K562 (cell line): ENCODE data around the gene POLR3C. TPM values are rescaled to one million over a fixed set of nuclear protein-coding genes. Genes with fewer than 3 reads are reported as not detected.

Experiments
- CEBPB ChIP-seq: fragments of 450-650 bp; IDR thresholded peaks from 2 replicates; pipeline ENCODE4 v1.6.1; 2016; ENCODE audit warnings: missing genetic modification characterization, missing compliant biosample characterization
- PRMT5 ChIP-seq: sonication (generic); formaldehyde crosslinking; IDR thresholded peaks from 2 replicates; pipeline ENCODE4 v1.5.0; 2020; ENCODE audit warnings: missing genetic modification reagents
- TRIM28 ChIP-seq: fragments of 450-650 bp; IDR thresholded peaks from 2 replicates; pipeline ENCODE4 v1.6.1; 2017
- ZNF707 ChIP-seq: fragments of 250-450 bp; sonication (Bioruptor Pico); conservative IDR thresholded peaks from 2 replicates; pipeline ENCODE4 v1.8.0; 2022; ENCODE audit warnings: inconsistent platforms, mild to moderate bottlenecking, moderate library complexity
- polyA plus RNA-seq, 8 experiments: library from polyadenylated mRNA; depleted of rRNA in 4 of 8; stranded (reverse) in 5 of 8; unstranded in 3 of 8; fragments of >200 nt; fragmentation: Nextera tagmentation in 2 of 8; fragmentation: Illumina TruSeq in 1 of 8; extraction: Ambion mirVana in 2 of 8; extraction: Trizol in 1 of 8; gene quantifications; 2 replicates each; pipeline versions ENCODE4 v1.2.1 to v1.2.3, GENCODE V29; 2011 to 2014; ENCODE audit warnings: inconsistent platforms in 1 of 8, missing spikeins in 1 of 8
- total RNA-seq, 7 experiments: library from RNA; depleted of rRNA in 6 of 7; stranded (reverse); fragments of >200 nt in 6 of 7; fragmentation: Illumina TruSeq in 2 of 7; extraction: Trizol in 2 of 7; gene quantifications; 2 replicates each; pipeline versions ENCODE4 v1.2.1 to v1.2.3, GENCODE V29; 2011 to 2021; ENCODE audit warnings: low replicate concordance in 1 of 7
- TF ChIP-seq, protein P1 (sequence below): fragments of 450-650 bp; IDR thresholded peaks from 2 replicates; pipeline ENCODE4 v1.6.1; 2017; ENCODE audit warnings: antibody characterized with exemption, mild to moderate bottlenecking
- TF ChIP-seq, protein P2 (sequence below): sonication (generic); formaldehyde crosslinking; IDR thresholded peaks from 2 replicates; pipeline ENCODE4 v1.8.0; 2022; ENCODE audit warnings: missing genetic modification reagents, mild to moderate bottlenecking, moderate library complexity, borderline replicate concordance
- TF ChIP-seq, protein P3 (sequence below): fragments of 250-450 bp; sonication (Bioruptor Pico); IDR thresholded peaks from 2 replicates; pipeline ENCODE4 v1.5.0; 2022; ENCODE audit warnings: mild to moderate bottlenecking
- TF ChIP-seq, protein P4 (sequence below): sonication (generic); formaldehyde crosslinking; IDR thresholded peaks from 2 replicates; pipeline ENCODE4 v1.8.1; 2023; ENCODE audit warnings: mild to moderate bottlenecking, missing genetic modification reagents

The POLR3C gene
- total and polyA plus RNA-seq, 9 of the 15 experiments (the other 6 are each of a cell fraction or from before 2014, with no cell fraction given): 19.7 to 64.1 (median 45.2) TPM

DNA sequence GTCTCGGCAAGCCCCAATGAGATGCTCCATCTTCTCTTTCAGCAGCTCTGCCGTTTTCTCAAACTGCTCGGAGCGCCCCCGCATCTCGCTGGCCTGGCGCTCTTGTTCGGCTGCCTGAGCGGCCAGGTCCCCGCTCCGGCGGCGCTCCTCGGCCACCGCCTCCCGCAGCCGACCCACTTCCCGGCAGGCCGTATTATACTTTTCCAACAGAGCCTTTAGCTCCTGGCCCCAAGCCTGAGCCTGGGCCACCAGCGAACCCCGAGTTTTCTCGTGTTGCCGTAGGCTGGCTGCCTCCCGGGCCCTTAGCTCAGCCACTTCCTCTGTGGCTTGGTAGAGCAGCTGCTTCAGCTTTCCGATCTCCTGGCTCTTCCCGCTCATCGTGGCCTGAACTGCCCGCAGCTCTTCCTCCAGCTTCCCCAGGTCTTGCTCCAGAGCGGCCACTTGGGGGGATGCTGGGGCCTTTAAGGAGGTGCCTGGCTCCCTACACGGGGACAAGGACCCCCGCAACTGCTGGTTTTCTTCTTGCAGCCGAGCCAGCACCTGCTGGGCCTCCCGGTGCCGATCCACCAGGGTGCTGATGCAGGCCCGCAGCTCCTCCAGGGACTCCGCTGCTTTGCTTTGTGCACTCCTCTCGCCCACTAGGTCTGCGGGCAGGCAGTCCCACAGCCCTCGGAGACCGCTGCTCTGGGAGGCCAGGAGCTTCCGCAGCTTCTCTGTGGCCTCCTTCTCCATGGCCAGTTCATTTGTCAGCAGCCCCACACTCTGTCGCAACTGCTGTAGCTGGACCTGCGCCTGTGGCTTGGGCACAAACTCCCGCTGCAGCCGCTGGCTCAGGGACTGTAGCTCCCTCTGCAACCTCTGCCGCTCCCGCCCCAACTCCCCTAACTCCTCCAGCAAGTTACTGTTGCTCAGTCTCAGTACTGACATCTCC is 48.3 kb downstream of the POLR3C start (continued):
- TF ChIP-seq, protein P1, sequence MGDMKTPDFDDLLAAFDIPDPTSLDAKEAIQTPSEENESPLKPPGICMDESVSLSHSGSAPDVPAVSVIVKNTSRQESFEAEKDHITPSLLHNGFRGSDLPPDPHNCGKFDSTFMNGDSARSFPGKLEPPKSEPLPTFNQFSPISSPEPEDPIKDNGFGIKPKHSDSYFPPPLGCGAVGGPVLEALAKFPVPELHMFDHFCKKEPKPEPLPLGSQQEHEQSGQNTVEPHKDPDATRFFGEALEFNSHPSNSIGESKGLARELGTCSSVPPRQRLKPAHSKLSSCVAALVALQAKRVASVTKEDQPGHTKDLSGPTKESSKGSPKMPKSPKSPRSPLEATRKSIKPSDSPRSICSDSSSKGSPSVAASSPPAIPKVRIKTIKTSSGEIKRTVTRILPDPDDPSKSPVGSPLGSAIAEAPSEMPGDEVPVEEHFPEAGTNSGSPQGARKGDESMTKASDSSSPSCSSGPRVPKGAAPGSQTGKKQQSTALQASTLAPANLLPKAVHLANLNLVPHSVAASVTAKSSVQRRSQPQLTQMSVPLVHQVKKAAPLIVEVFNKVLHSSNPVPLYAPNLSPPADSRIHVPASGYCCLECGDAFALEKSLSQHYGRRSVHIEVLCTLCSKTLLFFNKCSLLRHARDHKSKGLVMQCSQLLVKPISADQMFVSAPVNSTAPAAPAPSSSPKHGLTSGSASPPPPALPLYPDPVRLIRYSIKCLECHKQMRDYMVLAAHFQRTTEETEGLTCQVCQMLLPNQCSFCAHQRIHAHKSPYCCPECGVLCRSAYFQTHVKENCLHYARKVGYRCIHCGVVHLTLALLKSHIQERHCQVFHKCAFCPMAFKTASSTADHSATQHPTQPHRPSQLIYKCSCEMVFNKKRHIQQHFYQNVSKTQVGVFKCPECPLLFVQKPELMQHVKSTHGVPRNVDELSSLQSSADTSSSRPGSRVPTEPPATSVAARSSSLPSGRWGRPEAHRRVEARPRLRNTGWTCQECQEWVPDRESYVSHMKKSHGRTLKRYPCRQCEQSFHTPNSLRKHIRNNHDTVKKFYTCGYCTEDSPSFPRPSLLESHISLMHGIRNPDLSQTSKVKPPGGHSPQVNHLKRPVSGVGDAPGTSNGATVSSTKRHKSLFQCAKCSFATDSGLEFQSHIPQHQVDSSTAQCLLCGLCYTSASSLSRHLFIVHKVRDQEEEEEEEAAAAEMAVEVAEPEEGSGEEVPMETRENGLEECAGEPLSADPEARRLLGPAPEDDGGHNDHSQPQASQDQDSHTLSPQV: no peak
- TF ChIP-seq, protein P2, sequence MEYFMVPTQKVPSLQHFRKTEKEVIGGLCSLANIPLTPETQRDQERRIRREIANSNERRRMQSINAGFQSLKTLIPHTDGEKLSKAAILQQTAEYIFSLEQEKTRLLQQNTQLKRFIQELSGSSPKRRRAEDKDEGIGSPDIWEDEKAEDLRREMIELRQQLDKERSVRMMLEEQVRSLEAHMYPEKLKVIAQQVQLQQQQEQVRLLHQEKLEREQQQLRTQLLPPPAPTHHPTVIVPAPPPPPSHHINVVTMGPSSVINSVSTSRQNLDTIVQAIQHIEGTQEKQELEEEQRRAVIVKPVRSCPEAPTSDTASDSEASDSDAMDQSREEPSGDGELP: no peak
- TF ChIP-seq, protein P3, sequence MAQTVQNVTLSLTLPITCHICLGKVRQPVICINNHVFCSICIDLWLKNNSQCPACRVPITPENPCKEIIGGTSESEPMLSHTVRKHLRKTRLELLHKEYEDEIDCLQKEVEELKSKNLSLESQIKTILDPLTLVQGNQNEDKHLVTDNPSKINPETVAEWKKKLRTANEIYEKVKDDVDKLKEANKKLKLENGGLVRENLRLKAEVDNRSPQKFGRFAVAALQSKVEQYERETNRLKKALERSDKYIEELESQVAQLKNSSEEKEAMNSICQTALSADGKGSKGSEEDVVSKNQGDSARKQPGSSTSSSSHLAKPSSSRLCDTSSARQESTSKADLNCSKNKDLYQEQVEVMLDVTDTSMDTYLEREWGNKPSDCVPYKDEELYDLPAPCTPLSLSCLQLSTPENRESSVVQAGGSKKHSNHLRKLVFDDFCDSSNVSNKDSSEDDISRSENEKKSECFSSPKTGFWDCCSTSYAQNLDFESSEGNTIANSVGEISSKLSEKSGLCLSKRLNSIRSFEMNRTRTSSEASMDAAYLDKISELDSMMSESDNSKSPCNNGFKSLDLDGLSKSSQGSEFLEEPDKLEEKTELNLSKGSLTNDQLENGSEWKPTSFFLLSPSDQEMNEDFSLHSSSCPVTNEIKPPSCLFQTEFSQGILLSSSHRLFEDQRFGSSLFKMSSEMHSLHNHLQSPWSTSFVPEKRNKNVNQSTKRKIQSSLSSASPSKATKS: no peak
- TF ChIP-seq ZNF707 (CRISPR knock-in tag) (no peak), TRIM28 (no peak), CEBPB (tag) (peak; percentile 37; the same call in 1 of the 2 replicates), PRMT5 (no peak)
- TF ChIP-seq, protein P4, sequence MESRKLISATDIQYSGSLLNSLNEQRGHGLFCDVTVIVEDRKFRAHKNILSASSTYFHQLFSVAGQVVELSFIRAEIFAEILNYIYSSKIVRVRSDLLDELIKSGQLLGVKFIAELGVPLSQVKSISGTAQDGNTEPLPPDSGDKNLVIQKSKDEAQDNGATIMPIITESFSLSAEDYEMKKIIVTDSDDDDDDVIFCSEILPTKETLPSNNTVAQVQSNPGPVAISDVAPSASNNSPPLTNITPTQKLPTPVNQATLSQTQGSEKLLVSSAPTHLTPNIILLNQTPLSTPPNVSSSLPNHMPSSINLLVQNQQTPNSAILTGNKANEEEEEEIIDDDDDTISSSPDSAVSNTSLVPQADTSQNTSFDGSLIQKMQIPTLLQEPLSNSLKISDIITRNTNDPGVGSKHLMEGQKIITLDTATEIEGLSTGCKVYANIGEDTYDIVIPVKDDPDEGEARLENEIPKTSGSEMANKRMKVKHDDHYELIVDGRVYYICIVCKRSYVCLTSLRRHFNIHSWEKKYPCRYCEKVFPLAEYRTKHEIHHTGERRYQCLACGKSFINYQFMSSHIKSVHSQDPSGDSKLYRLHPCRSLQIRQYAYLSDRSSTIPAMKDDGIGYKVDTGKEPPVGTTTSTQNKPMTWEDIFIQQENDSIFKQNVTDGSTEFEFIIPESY: peak; percentile 65
